LNCaP clone FGC (cell line): Measurements from ENCODE around the gene SF3B2.

Experiments used
- DNase-seq: peaks from one replicate; pipeline ENCODE4 v3.0.0-alpha.2; 2011; ENCODE audit warnings: low read depth
- H3K4me3 ChIP-seq: 2 replicates; pipeline ENCODE4 v1.5.1; 2011; ENCODE audit warnings: mild to moderate bottlenecking, low read depth, low read length, control low read depth
- TF ChIP-seq, protein P1 (sequence below): IDR thresholded peaks from 2 replicates; pipeline ENCODE4 v1.5.1; 2012; ENCODE audit warnings: mild to moderate bottlenecking; ENCODE audit not compliant: control insufficient read depth, insufficient read depth; ENCODE audit errors: extremely low read depth

SF3B2 gene

GRCh38 chr11:66012946-66013761 is 39.0 kb upstream of the SF3B2 start:
- TF ChIP-seq, protein P1, sequence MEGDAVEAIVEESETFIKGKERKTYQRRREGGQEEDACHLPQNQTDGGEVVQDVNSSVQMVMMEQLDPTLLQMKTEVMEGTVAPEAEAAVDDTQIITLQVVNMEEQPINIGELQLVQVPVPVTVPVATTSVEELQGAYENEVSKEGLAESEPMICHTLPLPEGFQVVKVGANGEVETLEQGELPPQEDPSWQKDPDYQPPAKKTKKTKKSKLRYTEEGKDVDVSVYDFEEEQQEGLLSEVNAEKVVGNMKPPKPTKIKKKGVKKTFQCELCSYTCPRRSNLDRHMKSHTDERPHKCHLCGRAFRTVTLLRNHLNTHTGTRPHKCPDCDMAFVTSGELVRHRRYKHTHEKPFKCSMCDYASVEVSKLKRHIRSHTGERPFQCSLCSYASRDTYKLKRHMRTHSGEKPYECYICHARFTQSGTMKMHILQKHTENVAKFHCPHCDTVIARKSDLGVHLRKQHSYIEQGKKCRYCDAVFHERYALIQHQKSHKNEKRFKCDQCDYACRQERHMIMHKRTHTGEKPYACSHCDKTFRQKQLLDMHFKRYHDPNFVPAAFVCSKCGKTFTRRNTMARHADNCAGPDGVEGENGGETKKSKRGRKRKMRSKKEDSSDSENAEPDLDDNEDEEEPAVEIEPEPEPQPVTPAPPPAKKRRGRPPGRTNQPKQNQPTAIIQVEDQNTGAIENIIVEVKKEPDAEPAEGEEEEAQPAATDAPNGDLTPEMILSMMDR = no peak
- no peak overlapping the region for H3K4me3 ChIP-seq
- DNase-seq = no peak

DNA sequence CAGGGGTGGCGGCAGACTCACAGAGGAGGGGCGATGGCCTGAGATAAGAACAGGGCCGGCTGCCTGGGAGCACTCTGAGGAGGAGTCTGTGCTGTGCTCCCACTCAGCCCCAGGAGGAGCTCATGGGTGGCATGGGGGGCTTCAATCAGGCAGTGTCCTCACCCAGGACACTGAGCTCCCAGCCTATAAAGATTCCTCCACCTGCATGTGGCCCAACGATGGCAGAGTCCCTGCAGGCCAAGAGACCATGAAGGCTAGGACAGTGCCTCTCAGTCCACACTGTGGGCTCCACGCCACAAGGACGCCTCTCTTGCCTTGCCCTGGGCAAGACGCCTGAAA is 38.4 kb upstream of the SF3B2 start:
- TF ChIP-seq, protein P1 = no peak
- DNase-seq = no peak
- H3K4me3 ChIP-seq = no peak overlapping the region

DNA sequence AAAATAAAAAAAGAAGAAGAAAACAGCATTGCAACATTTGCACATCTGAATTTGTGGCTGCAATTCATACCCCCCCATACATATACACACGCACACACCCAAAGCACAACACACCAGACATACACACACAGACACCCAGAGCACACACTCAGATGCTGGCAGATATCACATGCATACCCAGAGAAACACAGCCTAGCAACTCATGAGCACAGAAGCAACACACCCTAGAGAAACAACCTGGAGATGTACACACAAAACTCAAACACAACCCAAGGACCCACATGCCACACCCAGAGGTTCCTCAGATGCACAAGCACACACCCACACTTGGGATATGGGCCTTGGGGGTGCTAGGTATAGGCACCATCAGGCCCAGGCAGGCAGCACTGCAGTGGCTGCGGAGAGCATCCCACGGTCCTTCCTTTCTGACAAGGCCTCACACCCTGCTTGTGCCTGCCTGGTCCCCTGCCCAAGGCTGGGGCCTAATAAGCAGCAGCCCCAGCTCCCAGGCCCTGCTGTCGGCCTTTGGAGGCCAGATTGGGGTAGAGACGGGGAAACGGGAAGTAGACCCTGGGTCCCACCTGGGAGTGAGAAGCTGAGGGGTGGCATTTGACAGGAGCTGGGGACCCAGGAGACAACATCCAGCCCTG is 37.2 kb upstream of the SF3B2 start:
- no peak for DNase-seq
- TF ChIP-seq, protein P1 = no peak

GRCh38 chr11:66015454-66015881 is 36.7 kb upstream of the SF3B2 start:
- no peak overlapping the region for H3K4me3 ChIP-seq
- no peak for DNase-seq
- TF ChIP-seq, protein P1 = no peak

More for the DNA sequence above, 37.2 kb upstream of the SF3B2 start:
- H3K4me3 ChIP-seq = no peak overlapping the region

- H3K4me3 ChIP-seq = no peak overlapping the region
Measured at GRCh38 chr11:66015936-66016792, 36.0 kb upstream of the SF3B2 start.

DNA sequence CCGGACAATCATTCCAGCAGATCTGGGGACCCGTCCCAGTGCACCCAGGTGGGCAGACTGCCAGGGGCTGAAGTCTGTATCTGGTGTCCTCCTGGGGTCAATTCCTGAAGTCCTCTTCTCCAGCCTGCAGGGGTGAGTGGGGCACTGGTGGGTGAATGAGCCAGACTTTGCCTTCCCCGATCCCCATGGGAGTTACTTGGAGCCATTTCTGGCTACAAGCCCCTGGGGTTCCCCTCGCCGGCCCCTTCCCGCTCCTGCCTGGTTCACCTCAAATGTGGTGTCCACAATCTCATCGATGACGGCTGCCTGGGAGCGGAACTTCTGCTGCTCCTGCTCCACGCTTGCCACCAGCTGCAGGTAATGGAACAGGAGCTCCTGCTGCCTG is 35.4 kb upstream of the SF3B2 start:
- no peak overlapping the region for H3K4me3 ChIP-seq
- TF ChIP-seq, protein P1 = no peak
- DNase-seq = no peak

More at GRCh38 chr11:66015936-66016792, 36.0 kb upstream of the SF3B2 start:
- no peak for DNase-seq
- TF ChIP-seq, protein P1 = no peak
